GM19455 (cell line): ENCODE results near the gene CDX1.

Experiments used
- ATAC-seq: cut with Tn5 transposase; IDR thresholded peaks from one replicate; pipeline ENCODE4 v1.9.1; 2021; ENCODE audit not compliant: unreplicated experiment

Gene CDX1

GRCh38 chr5:150204590-150204960 lies 38.0 kb downstream of the CDX1 start:
- no peak for ATAC-seq

- no peak for ATAC-seq
Measured at GRCh38 chr5:150206098-150206778, 39.7 kb downstream of the CDX1 start.

GRCh38 chr5:150206779-150207115 lies 40.2 kb downstream of the CDX1 start:
- ATAC-seq = no peak

GRCh38 chr5:150208187-150209098 lies 41.9 kb downstream of the CDX1 start:
- ATAC-seq = no peak

DNA sequence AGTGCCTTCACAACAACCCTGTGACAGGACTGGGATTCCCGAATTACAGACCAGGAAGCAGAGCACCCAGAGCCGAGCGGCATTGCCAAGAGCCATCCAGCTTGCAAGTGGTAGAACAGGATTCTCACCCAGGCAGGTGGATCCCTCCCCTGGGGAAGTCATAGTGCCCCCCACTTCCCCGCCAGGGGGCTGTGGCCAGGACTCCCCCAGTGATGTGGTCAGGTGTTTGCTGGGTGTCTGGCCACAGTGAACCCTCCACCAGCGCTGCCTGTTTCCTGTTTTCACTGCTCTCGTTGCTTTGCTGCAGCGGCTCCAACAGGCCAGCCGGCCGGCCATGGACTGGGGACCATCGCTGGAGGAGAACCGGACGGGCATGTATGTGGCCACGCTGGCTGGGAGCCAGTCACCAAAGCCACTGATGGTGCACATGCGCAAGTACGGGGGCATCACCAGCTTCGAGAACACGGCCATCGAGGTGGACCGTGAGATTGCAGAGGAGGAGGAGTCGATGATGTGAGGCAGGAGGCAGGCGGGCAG lies 42.6 kb downstream of the CDX1 start:
- ATAC-seq = no peak

GRCh38 chr5:150210644-150211043 lies 44.1 kb downstream of the CDX1 start:
- ATAC-seq = no peak

GRCh38 chr5:150211156-150212030 lies 44.8 kb downstream of the CDX1 start:
- no peak for ATAC-seq

GRCh38 chr5:150213530-150213929 lies 47.0 kb downstream of the CDX1 start:
- no peak for ATAC-seq

- ATAC-seq = no peak
Measured at GRCh38 chr5:150214289-150214688, 47.7 kb downstream of the CDX1 start.

DNA sequence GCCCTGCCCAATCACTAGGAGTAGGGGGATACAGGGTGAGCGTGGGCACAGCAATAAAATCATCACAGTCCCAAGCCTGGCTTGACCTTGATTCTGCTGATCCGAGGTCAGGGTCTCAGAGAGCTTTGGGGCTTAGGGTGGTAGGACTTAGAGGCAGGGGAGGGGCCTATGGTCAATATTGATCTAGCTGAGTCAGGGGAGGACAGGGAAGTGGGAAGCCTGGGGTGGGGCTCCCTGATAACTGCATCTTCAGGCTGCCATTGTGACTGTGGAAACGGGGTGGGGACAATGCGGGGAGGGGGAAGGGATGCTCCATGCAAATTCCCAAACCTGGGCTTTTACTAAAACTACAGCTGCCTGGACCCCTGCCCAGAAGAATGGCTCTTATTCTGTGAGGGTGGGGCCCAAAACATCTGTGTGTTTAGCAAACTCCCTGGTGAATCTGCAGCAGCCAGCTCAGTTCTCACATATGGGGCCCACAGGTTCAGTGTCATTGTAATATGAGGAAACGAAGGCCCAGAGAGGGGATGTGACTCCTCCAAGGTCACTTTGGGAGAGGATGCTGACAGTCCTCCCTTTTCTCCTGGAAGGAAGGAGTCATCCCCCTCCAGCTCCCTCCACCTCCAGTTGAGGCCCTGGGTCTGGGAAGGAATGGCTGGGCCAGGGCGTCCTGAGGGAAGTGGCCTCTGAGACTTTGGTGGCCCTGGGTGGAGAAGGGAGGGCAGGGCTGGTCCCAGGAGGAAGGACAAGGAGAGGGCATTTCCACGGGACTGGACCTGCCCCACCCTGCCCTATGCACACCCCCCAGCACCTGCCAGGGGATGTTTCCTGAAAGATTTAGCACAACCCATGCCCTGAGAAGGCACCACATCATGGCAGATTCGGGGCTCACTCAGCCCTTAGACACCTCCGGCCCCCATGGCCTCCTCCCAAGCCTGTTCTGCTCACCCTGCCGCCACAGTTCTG lies 49.7 kb downstream of the CDX1 start:
- no peak for ATAC-seq

GRCh38 chr5:150217038-150217437 lies 50.5 kb downstream of the CDX1 start:
- no peak for ATAC-seq

DNA sequence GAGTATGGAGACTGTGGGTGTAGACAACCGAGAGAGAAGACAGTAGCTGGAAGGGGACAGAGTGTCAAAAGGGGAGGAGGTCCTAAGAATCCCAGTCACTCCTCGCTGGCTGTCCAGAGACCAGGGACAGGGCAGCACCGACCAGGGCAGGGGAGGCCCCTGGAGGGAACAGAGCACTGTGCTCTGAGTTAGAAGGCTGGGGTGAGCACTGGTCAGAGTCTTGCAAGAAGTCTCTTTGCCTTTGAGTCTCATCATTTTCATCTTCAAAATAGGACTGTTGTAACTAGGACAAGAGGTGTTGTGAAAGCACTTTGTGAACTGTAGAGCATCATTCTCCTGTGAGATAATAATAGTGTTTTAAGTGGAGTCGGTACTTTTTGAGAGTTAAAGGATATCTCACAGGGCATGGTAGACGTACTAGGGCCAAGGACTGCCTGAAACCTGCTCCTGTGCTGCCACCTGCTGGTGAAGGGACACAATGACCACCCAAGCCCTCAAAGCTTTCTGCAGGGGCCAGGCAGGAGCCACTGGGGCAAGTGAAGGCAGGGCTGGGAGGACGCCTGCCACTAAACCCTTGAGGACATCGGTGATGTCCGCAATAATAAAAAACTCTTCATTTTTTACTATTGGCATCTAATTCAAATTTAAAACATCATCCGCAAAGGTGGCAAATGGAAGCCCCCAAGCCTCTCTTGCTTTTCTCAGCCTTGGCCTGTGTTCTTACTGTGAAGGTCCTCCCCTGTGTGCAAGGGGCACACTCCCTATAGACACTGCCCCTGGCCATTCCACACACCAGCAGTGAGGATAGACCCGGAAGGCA lies 51.5 kb downstream of the CDX1 start:
- peak; percentile 86 for ATAC-seq

DNA sequence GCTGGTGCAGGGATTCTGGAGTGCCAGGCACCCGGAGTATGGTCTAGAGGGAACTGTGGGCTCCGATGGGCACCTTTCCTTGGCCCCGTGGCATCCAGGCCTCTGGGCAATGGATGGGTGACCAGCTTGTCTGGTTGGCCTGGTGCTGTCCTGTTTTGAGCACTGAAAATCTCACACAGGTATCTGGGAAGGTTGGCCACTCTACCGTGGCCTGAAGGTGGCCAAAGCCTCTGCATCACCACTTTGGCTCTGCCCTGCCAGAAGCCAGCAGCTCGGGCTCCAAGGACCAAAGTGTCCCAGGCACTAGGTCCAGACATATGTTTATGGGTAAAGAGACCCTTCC lies 52.1 kb downstream of the CDX1 start:
- ATAC-seq = no peak

DNA sequence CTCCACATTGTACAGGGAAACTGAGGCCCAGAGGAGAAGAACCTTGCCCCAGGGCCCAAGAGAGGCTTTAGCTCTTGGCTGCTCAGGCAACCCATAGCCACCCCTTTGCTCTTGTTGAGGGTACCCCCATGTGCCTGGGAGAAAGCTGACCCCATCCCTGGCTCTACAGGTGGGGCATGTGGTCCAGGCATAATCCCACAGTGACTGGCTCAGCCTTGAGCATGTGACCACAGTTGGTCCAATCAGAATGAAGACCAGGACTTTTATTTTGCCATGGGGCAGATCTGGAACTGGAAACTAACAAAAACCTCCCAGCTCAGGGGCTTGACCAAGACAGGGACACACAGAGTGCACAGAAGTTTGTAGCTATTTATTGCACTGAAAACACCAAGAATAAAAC lies 52.6 kb downstream of the CDX1 start:
- ATAC-seq = no peak

GRCh38 chr5:150219861-150220260 lies 53.3 kb downstream of the CDX1 start:
- no peak for ATAC-seq

GRCh38 chr5:150221471-150221870 lies 54.9 kb downstream of the CDX1 start:
- ATAC-seq = no peak

DNA sequence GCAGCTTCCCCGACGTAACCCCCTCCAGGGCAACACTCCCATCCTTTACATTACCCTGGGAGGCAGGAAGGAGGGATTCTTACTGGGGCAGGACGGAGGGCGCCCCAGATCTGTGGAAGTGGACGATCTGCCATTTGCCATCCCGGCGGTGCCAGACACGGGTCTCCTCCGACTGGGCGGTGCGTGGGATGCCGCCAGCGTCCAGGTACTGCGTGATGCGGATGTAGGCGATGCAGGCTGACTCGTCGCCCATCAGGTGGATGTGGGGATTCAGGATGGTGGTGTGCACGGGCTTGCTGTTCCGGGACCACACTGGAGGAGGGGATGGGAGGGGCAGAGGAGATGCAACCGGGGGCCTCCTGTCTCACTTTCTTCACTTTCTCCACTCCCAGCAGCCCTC lies 56.3 kb downstream of the CDX1 start:
- no peak for ATAC-seq

DNA sequence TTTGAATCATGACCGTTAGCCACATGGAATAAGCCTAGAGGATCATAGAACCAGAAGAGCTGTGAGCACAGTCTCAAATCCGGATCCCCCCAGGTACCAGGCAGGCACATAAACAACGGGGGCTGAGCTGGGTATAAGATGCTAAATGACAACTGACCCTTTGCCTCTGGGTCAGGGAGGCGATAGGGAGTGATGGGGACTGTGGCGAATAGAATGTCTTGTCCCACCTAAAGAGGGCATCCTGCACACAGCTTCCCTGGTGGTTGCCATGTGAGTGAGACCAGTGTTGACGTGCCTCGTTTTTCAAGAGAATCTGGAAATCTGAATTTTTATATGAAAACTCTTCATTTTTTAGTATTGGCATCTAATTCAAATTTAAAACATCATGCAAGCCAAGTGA lies 56.9 kb downstream of the CDX1 start:
- no peak for ATAC-seq

DNA sequence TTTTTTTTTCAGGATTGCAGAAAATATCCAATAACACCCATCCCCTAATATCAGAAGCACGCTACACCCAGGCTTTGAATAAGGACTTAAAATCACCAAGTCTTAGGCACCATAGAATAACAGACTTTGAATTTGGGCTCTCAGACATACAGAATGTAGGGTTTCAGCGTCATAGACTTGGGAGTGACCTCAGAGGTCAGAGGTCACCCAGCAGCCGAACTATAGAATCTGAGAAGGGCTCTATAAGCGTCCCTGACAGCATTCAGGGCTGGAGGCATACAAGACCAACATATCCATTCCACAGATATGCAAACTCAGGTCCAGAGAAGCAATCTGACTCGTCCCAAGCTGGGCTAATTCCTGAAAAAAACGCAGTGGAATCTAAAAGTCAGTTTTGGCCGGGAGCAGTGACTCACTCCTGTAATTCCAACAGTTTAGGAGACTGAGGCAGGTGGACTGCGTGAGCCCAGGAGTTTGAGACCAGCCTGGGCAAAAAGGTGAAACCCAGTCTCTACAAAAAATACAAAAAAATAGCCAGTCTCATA lies 58.0 kb downstream of the CDX1 start:
- ATAC-seq = no peak
